ENCODE results near the gene EPSTI1.

DNA sequence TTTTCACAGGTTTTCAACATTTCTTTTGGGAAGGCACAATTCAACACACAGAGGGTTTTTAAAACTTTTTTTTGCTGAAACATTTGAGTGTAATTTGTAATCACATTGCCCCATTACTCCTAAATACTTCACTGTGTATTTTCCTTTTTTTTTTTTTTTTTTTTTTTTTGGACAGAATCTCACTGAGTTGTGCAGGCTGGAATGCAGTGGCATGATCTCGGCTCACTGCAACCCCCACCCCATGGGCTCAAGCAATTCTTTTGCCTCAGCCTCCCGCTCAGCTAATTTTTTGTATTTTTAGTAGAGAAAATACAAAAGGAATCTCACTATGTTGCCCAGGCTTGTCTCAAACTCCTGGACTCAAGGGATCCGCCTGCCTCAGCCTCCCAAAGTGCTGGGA, 16.6 kb upstream of the EPSTI1 start:
- TF ChIP-seq, protein P1, sequence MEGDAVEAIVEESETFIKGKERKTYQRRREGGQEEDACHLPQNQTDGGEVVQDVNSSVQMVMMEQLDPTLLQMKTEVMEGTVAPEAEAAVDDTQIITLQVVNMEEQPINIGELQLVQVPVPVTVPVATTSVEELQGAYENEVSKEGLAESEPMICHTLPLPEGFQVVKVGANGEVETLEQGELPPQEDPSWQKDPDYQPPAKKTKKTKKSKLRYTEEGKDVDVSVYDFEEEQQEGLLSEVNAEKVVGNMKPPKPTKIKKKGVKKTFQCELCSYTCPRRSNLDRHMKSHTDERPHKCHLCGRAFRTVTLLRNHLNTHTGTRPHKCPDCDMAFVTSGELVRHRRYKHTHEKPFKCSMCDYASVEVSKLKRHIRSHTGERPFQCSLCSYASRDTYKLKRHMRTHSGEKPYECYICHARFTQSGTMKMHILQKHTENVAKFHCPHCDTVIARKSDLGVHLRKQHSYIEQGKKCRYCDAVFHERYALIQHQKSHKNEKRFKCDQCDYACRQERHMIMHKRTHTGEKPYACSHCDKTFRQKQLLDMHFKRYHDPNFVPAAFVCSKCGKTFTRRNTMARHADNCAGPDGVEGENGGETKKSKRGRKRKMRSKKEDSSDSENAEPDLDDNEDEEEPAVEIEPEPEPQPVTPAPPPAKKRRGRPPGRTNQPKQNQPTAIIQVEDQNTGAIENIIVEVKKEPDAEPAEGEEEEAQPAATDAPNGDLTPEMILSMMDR (conservative IDR thresholded peaks at IDR 0.05 in 1 of 2, IDR thresholded peaks at IDR 0.05 in 1 of 2; ENCODE audit: extremely low read depth in 1 of 2, insufficient read depth in 1 of 2, low read depth in 1 of 2, low read length in 2 of 2): no peak
- no peak for TF ChIP-seq EZH2 (IDR thresholded peaks at IDR 0.05; ENCODE audit: borderline replicate concordance, low read length)
